Testis (tissue), 2 donors: Measurements from ENCODE around the gene TMEM232.

Experiments
- POLR2A ChIP-seq: fragments of 450-650 bp; IDR thresholded peaks from one replicate; pipeline ENCODE4 v1.6.1; 2017; ENCODE audit warnings: antibody characterized with exemption, mild to moderate bottlenecking, moderate library complexity
- TF ChIP-seq, protein P1 (sequence below), 3 experiments: fragments of 450-650 bp in 2 of 3; fragments of 200-600 bp in 1 of 3; sonication (generic) in 1 of 3; IDR thresholded peaks; one replicate each; pipeline ENCODE4 v1.5.1; 2016 to 2019; ENCODE audit warnings: antibody characterized with exemption in 3 of 3, mild to moderate bottlenecking in 2 of 3, moderate library complexity in 1 of 3

DNA sequence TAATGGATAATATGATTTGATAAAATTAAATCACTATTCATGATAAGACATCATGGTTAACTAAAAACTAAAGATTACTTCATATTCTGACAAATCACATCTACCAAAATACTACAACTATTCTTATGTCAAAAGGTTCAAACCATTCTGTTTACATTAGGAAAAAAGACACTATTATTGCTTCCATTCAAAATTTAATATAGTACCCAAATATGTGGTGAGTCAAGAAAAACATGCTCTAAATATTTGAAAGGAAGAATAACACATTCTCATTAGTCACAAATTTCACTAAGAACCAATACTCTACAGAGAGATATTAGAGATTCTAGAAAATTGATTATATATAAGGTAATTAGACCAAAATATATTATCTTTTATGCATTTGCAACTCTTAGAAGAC, 234.0 kb downstream of the TMEM232 start:
- TF ChIP-seq, protein P1, sequence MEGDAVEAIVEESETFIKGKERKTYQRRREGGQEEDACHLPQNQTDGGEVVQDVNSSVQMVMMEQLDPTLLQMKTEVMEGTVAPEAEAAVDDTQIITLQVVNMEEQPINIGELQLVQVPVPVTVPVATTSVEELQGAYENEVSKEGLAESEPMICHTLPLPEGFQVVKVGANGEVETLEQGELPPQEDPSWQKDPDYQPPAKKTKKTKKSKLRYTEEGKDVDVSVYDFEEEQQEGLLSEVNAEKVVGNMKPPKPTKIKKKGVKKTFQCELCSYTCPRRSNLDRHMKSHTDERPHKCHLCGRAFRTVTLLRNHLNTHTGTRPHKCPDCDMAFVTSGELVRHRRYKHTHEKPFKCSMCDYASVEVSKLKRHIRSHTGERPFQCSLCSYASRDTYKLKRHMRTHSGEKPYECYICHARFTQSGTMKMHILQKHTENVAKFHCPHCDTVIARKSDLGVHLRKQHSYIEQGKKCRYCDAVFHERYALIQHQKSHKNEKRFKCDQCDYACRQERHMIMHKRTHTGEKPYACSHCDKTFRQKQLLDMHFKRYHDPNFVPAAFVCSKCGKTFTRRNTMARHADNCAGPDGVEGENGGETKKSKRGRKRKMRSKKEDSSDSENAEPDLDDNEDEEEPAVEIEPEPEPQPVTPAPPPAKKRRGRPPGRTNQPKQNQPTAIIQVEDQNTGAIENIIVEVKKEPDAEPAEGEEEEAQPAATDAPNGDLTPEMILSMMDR (IDR thresholded peaks at IDR 0.05): no peak
- TF ChIP-seq POLR2A: no peak
